ENCODE results near the gene NACC2.

- TF ChIP-seq SP1 (IDR thresholded peaks at IDR 0.05; ENCODE audit: low read depth, low read length) (no peak), EP300 (IDR thresholded peaks at IDR 0.05; ENCODE audit: borderline replicate concordance in 1 of 2, low read depth in 2 of 2, low read length in 2 of 2) (no peak), EZH2 (IDR thresholded peaks at IDR 0.05; ENCODE audit: low read depth, low read length, severe bottlenecking) (no peak), TEAD4 (IDR thresholded peaks at IDR 0.05; ENCODE audit: low read depth, low read length) (no peak), NRF1 (IDR thresholded peaks at IDR 0.05; ENCODE audit: low read depth, low read length) (no peak), MAFK (IDR thresholded peaks at IDR 0.05; ENCODE audit: low read depth, low read length) (no peak), JUND (IDR thresholded peaks at IDR 0.05; ENCODE audit: low read length) (no peak), JUN (IDR thresholded peaks at IDR 0.05; ENCODE audit: low read depth, low read length) (no peak), MAX (IDR thresholded peaks at IDR 0.05) (no peak), CTCF (IDR thresholded peaks at IDR 0.05; ENCODE audit: control extremely low read depth in 1 of 3, insufficient read depth in 1 of 3, low read depth in 1 of 3, low read length in 3 of 3) (no peak)
These were observed 80.0 kb downstream of the NACC2 start for GRCh38 chr9:136014924-136015633.
